ENCODE data around the gene OOSP4A.

- TF ChIP-seq CTCF (IDR thresholded peaks at IDR 0.05) (no peak), POLR2AphosphoS5 (IDR thresholded peaks at IDR 0.05) (no peak)
These were observed 9.3 kb downstream of the OOSP4A start for GRCh38 chr11:59973097-59973496.

All from sigmoid colon (tissue), 4 donors.